ENCODE data around the gene UBE2E1.

Gene UBE2E1

DNA sequence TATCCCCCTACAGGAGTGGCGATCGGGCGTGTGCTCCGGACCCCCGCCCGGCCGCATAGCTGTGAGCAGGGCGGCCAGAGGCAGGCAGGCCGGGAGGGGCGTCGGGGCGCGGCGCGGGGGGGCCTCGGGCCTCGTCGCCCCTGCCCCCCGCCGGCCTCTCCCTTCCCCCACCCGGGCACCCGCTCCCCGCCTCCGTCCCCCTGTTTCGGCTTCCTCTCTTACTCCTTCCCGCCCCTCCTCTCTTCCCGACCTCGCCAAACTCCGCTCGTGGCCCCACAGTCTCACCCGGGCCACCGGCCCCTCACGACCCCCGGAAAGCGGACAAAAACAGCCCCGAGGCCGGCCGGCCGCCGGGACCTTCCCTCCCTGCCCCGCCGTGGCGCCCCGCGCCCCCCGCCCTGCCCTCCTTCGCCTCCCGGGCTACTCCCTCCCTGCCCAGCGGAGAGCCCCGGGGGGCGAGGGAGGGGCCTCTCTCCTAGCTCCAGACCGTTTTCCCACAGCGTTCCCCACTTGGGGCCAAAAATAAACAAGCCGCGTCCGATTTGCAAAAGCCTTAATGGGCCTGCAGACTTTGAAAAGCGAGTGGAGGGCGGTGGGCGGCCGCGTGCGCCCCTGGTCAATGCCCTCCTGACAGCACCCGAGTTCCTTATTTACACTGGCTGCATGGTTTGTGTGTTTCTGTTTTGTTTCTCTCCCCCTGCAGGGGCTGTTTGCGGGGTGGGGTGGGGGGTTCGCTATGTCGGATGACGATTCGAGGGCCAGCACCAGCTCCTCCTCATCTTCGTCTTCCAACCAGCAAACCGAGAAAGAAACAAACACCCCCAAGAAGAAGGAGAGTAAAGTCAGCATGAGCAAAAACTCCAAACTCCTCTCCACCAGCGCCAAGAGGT is 1.0 kb downstream of the UBE2E1 start:
- H3K23ac ChIP-seq (ENCODE audit: low read length) = no peak overlapping the region
- WGBS (ENCODE audit: extremely low coverage, insufficient coverage, low lambda C conversion rate) = no CpG with 5 or more reads among the region's 71 CpGs
- H3K79me1 ChIP-seq (ENCODE audit: low read length) = peaks cover 4% of the 10 kb centered on the region
- peaks cover 12% of the 10 kb centered on the region for H3K4me1 ChIP-seq (ENCODE audit: control insufficient read depth, low read depth, low read length)
- H3K27ac ChIP-seq (ENCODE audit: low read depth, low read length) = peak overlapping the region; percentile 84
- peak; percentile 50 for DNase-seq
- peak overlapping the region; percentile 79 for H3K4me3 ChIP-seq (ENCODE audit: low read length)
- H2BK5ac ChIP-seq (ENCODE audit: low read length) = no peak overlapping the region
- peaks cover 18% of the 10 kb centered on the region for H3K79me2 ChIP-seq (ENCODE audit: control insufficient read depth, insufficient read depth, low read length)
- peak overlapping the region; percentile 38 for H2BK15ac ChIP-seq (replicated peaks; ENCODE audit: low read depth)
- H3K4ac ChIP-seq (ENCODE audit: low read depth, low read length) = peak overlapping the region; percentile 100
- no peak overlapping the region for H4K5ac ChIP-seq (ENCODE audit: low read length)
- H3K36me3 ChIP-seq (ENCODE audit: control insufficient read depth, insufficient read depth, low read length) = no peaks in the 10 kb centered on the region
- H3K56ac ChIP-seq (ENCODE audit: low read length) = peak overlapping the region; percentile 92
- H3K18ac ChIP-seq (ENCODE audit: low read length) = peak overlapping the region; percentile 100
- H2BK120ac ChIP-seq (ENCODE audit: low read depth, low read length) = peak overlapping the region; percentile 97
- peak overlapping the region; percentile 81 for H3K9ac ChIP-seq (ENCODE audit: low read length)
- H4K8ac ChIP-seq (ENCODE audit: low read depth, low read length) = peak overlapping the region; percentile 57
- H3K27me3 ChIP-seq (ENCODE audit: insufficient read depth, low read length, poor library complexity) = no peaks in the 10 kb centered on the region
- H2AK5ac ChIP-seq (ENCODE audit: low read length) = no peak overlapping the region
- H3K4me2 ChIP-seq (ENCODE audit: low read length) = peak overlapping the region; percentile 73

DNA sequence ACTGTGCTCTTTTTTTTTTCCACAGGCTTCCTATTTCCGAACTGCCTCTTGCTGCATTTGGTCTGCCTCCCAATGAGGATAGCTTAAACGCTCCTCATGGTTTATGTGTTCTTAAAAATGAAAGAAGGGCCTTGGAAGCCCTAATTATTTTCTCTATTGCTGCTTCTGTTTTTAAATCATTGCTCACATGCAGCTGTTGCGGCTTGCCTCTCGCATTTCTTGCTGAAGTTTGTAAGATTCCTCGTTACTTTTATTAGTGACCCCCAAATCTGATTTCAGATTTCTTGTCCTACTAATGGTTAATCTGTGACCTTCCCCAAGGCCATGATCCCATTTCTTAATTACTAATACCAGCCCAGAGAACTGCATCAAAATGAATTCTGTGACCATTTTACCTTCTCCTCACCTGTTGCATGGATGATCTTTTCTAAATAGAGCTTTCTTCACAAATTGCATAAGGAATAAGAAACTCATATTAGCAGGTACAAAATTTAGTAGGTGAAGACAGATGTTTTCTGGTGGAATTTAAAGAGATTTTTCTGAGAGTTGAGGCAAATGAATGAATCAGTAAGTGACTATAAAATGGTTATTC is 1.8 kb downstream of the UBE2E1 start:
- Histone ChIP-seq H3K4me3 (ENCODE audit: low read length) (no peak overlapping the region), H3K18ac (ENCODE audit: low read length) (peak overlapping the region; percentile 100), H3K4me1 (ENCODE audit: control insufficient read depth, low read depth, low read length) (peaks cover 12% of the 10 kb centered on the region), H2BK5ac (ENCODE audit: low read length) (no peak overlapping the region), H3K23ac (ENCODE audit: low read length) (no peak overlapping the region), H3K9ac (ENCODE audit: low read length) (peak overlapping the region; percentile 81), H3K79me1 (ENCODE audit: low read length) (peaks cover 4% of the 10 kb centered on the region), H3K79me2 (ENCODE audit: control insufficient read depth, insufficient read depth, low read length) (peaks cover 21% of the 10 kb centered on the region), H3K36me3 (ENCODE audit: control insufficient read depth, insufficient read depth, low read length) (no peaks in the 10 kb centered on the region), H3K56ac (ENCODE audit: low read length) (peak overlapping the region; percentile 92), H3K27me3 (ENCODE audit: insufficient read depth, low read length, poor library complexity) (no peaks in the 10 kb centered on the region), H3K4me2 (ENCODE audit: low read length) (peak overlapping the region; percentile 73), H3K27ac (ENCODE audit: low read depth, low read length) (no peak overlapping the region), H4K8ac (ENCODE audit: low read depth, low read length) (no peak overlapping the region), H2AK5ac (ENCODE audit: low read length) (no peak overlapping the region), H4K5ac (ENCODE audit: low read length) (no peak overlapping the region), H2BK120ac (ENCODE audit: low read depth, low read length) (no peak overlapping the region), H2BK15ac (replicated peaks; ENCODE audit: low read depth) (no peak overlapping the region), H3K4ac (ENCODE audit: low read depth, low read length) (no peak overlapping the region)
- WGBS (ENCODE audit: extremely low coverage, insufficient coverage, low lambda C conversion rate) = no CpG with 5 or more reads among the region's 5 CpGs
- DNase-seq = no peak

DNA sequence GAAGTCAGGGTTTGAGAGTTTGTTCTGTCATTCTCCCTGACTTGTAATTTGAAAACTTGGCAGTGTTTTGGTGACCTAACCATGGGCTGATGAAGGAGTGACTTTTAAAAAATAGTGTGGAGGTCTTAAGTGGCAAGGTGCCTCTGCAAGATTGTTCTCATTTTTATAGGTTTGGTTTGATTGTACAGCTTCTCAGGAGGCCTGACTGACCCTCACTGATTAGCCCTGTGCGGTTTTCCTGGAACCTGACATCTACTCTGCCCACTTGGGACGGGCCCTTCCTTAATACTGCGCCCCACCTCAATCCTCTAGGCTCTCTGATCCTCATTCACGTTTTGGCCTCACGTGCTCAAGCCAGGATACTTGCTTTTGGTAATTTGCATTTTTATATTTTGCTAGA is 2.8 kb downstream of the UBE2E1 start:
- Histone ChIP-seq H2BK5ac (ENCODE audit: low read length) (no peak overlapping the region), H2BK120ac (ENCODE audit: low read depth, low read length) (no peak overlapping the region), H3K9ac (ENCODE audit: low read length) (no peak overlapping the region), H3K4ac (ENCODE audit: low read depth, low read length) (no peak overlapping the region), H3K79me2 (ENCODE audit: control insufficient read depth, insufficient read depth, low read length) (peaks cover 25% of the 10 kb centered on the region), H3K79me1 (ENCODE audit: low read length) (peaks cover 4% of the 10 kb centered on the region), H3K4me1 (ENCODE audit: control insufficient read depth, low read depth, low read length) (peaks cover 12% of the 10 kb centered on the region), H3K4me2 (ENCODE audit: low read length) (no peak overlapping the region), H2BK15ac (replicated peaks; ENCODE audit: low read depth) (no peak overlapping the region), H4K8ac (ENCODE audit: low read depth, low read length) (no peak overlapping the region), H2AK5ac (ENCODE audit: low read length) (no peak overlapping the region), H3K4me3 (ENCODE audit: low read length) (no peak overlapping the region), H3K27me3 (ENCODE audit: insufficient read depth, low read length, poor library complexity) (no peaks in the 10 kb centered on the region), H3K27ac (ENCODE audit: low read depth, low read length) (no peak overlapping the region), H3K18ac (ENCODE audit: low read length) (no peak overlapping the region), H4K5ac (ENCODE audit: low read length) (no peak overlapping the region), H3K36me3 (ENCODE audit: control insufficient read depth, insufficient read depth, low read length) (no peaks in the 10 kb centered on the region), H3K56ac (ENCODE audit: low read length) (peak overlapping the region; percentile 12), H3K23ac (ENCODE audit: low read length) (no peak overlapping the region)
- DNase-seq = no peak
- no CpG with 5 or more reads among the region's 5 CpGs for WGBS (ENCODE audit: extremely low coverage, insufficient coverage, low lambda C conversion rate)

DNA sequence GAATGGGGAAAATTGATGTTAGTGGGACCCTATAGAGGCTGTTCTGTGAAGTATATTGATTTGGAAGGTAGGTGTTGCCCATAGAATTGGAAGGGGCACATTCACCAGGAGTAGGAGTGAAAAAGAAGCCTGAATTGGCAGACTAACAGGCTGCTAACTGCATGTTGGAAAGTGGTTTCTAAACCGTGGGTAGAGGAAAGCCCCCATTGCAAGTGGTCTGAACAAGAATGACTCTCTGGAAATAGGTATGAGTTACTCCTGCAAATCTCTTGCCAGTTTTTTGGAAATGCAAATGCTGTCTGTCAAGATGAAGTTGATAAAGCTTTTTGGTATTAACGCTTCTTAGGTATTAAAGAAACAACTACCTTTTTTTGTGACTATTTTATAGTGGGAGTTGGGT is 3.5 kb downstream of the UBE2E1 start:
- no peak overlapping the region for H2AK5ac ChIP-seq (ENCODE audit: low read length)
- DNase-seq = no peak
- no peaks in the 10 kb centered on the region for H3K27me3 ChIP-seq (ENCODE audit: insufficient read depth, low read length, poor library complexity)
- no CpG with 5 or more reads among the region's 2 CpGs for WGBS (ENCODE audit: extremely low coverage, insufficient coverage, low lambda C conversion rate)
- H3K9ac ChIP-seq (ENCODE audit: low read length) = peak overlapping the region; percentile 84
- H3K79me2 ChIP-seq (ENCODE audit: control insufficient read depth, insufficient read depth, low read length) = peaks cover 28% of the 10 kb centered on the region
- peak overlapping the region; percentile 31 for H3K4ac ChIP-seq (ENCODE audit: low read depth, low read length)
- peak overlapping the region; percentile 37 for H3K4me2 ChIP-seq (ENCODE audit: low read length)
- no peaks in the 10 kb centered on the region for H3K36me3 ChIP-seq (ENCODE audit: control insufficient read depth, insufficient read depth, low read length)
- no peak overlapping the region for H3K4me3 ChIP-seq (ENCODE audit: low read length)
- no peak overlapping the region for H2BK5ac ChIP-seq (ENCODE audit: low read length)
- peak overlapping the region; percentile 65 for H3K56ac ChIP-seq (ENCODE audit: low read length)
- no peak overlapping the region for H3K27ac ChIP-seq (ENCODE audit: low read depth, low read length)
- no peak overlapping the region for H2BK15ac ChIP-seq (replicated peaks; ENCODE audit: low read depth)
- H3K79me1 ChIP-seq (ENCODE audit: low read length) = peaks cover 4% of the 10 kb centered on the region
- H4K8ac ChIP-seq (ENCODE audit: low read depth, low read length) = no peak overlapping the region
- H2BK120ac ChIP-seq (ENCODE audit: low read depth, low read length) = no peak overlapping the region
- no peak overlapping the region for H3K18ac ChIP-seq (ENCODE audit: low read length)
- H4K5ac ChIP-seq (ENCODE audit: low read length) = no peak overlapping the region
- peaks cover 12% of the 10 kb centered on the region for H3K4me1 ChIP-seq (ENCODE audit: control insufficient read depth, low read depth, low read length)
- peak overlapping the region; percentile 80 for H3K23ac ChIP-seq (ENCODE audit: low read length)

DNA sequence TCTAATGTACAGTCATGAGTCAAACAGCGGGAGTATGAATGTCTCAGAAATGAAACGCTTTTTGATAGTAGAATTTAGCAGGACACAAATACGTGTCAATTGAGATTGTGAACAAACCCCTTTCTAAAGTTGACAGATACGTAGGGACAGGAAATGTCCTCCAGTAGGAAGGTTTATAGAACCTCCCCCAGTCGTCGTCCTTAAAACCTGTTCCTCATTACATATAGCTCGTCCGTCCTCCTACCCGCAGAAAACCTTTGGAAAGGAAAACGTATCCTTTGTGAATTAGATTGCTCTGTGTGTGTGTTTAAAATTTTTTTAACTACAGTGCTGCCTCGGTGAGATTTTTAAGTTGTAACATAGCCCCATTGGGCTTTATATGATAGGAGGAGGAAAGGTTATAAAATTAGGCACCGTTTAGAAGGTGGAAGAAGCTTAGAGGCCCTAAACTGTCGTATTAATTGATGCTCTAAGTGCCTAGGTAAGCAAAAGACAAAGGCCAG is 4.1 kb downstream of the UBE2E1 start:
- no peak overlapping the region for H2BK120ac ChIP-seq (ENCODE audit: low read depth, low read length)
- H3K27me3 ChIP-seq (ENCODE audit: insufficient read depth, low read length, poor library complexity) = no peaks in the 10 kb centered on the region
- H4K5ac ChIP-seq (ENCODE audit: low read length) = no peak overlapping the region
- H2AK5ac ChIP-seq (ENCODE audit: low read length) = no peak overlapping the region
- peaks cover 30% of the 10 kb centered on the region for H3K79me2 ChIP-seq (ENCODE audit: control insufficient read depth, insufficient read depth, low read length)
- H3K4me1 ChIP-seq (ENCODE audit: control insufficient read depth, low read depth, low read length) = peaks cover 12% of the 10 kb centered on the region
- peaks cover 4% of the 10 kb centered on the region for H3K79me1 ChIP-seq (ENCODE audit: low read length)
- no peak overlapping the region for H2BK5ac ChIP-seq (ENCODE audit: low read length)
- WGBS (ENCODE audit: extremely low coverage, insufficient coverage, low lambda C conversion rate) = no CpG with 5 or more reads among the region's 13 CpGs
- H3K18ac ChIP-seq (ENCODE audit: low read length) = peak overlapping the region; percentile 39
- peak overlapping the region; percentile 43 for H3K4me2 ChIP-seq (ENCODE audit: low read length)
- peak overlapping the region; percentile 84 for H3K9ac ChIP-seq (ENCODE audit: low read length)
- DNase-seq = peak; percentile 55
- H4K8ac ChIP-seq (ENCODE audit: low read depth, low read length) = no peak overlapping the region
- no peak overlapping the region for H2BK15ac ChIP-seq (replicated peaks; ENCODE audit: low read depth)
- peak overlapping the region; percentile 3 for H3K56ac ChIP-seq (ENCODE audit: low read length)
- H3K27ac ChIP-seq (ENCODE audit: low read depth, low read length) = peak overlapping the region; percentile 66
- H3K36me3 ChIP-seq (ENCODE audit: control insufficient read depth, insufficient read depth, low read length) = no peaks in the 10 kb centered on the region
- peak overlapping the region; percentile 48 for H3K4ac ChIP-seq (ENCODE audit: low read depth, low read length)
- H3K4me3 ChIP-seq (ENCODE audit: low read length) = no peak overlapping the region
- H3K23ac ChIP-seq (ENCODE audit: low read length) = no peak overlapping the region

All from mesendoderm (in vitro differentiated cells).